HepG2 (cell line): ENCODE results near the gene RBM47. TPM values are rescaled to one million over a fixed set of nuclear protein-coding genes. Genes with fewer than 3 reads are reported as not detected.
A peak's percentile ranks its signal among the peaks of the same experiment; 100 is the strongest.

ENCODE experiments used
- ARNT ChIP-seq: fragments of 450-650 bp; IDR thresholded peaks from 2 replicates; pipeline ENCODE4 v1.6.1; 2017
- ATF1 ChIP-seq: IDR thresholded peaks from 2 replicates; pipeline ENCODE4 v1.6.1; 2016; ENCODE audit warnings: mild to moderate bottlenecking, control low read depth
- ATF6 ChIP-seq: sonication (generic); formaldehyde crosslinking; conservative IDR thresholded peaks from 2 replicates; pipeline ENCODE4 v1.4.0; 2020; ENCODE audit warnings: missing genetic modification reagents
- CREB3 ChIP-seq: sonication (generic); formaldehyde crosslinking; IDR thresholded peaks from 2 replicates; pipeline ENCODE4 v1.5.0; 2020; ENCODE audit warnings: missing genetic modification reagents
- DR1 ChIP-seq: sonication (generic); formaldehyde crosslinking; IDR thresholded peaks from 2 replicates; pipeline ENCODE4 v1.8.0; 2021; ENCODE audit warnings: mild to moderate bottlenecking, missing genetic modification reagents, inconsistent platforms
- GABPA ChIP-seq, 2 experiments: IDR thresholded peaks; 2 replicates each; pipeline ENCODE4 v1.6.1; 2011 to 2016; ENCODE audit warnings: low read depth in 2 of 2, low read length in 1 of 2, missing biosample characterization in 1 of 2, missing genetic modification characterization in 1 of 2
- GATAD1 ChIP-seq: IDR thresholded peaks from 2 replicates; pipeline ENCODE4 v1.6.1; 2016; ENCODE audit warnings: missing genetic modification reagents, missing compliant biosample characterization
- GTF3A ChIP-seq: sonication (generic); formaldehyde crosslinking; conservative IDR thresholded peaks from 2 replicates; pipeline ENCODE4 v1.4.0; 2020; ENCODE audit warnings: mild to moderate bottlenecking, missing genetic modification reagents
- HNF1B ChIP-seq: sonication (generic); formaldehyde crosslinking; IDR thresholded peaks from 2 replicates; pipeline ENCODE4 v1.5.1; 2020; ENCODE audit warnings: mild to moderate bottlenecking, moderate library complexity, missing genetic modification reagents
- NFKB2 ChIP-seq: sonication (generic); formaldehyde crosslinking; IDR thresholded peaks from 2 replicates; pipeline ENCODE4 v1.4.0; 2020; ENCODE audit warnings: missing genetic modification reagents, borderline replicate concordance
- NKX3-1 ChIP-seq: sonication (generic); formaldehyde crosslinking; IDR thresholded peaks from 2 replicates; pipeline ENCODE4 v1.5.0; 2020; ENCODE audit warnings: missing genetic modification reagents
- RNF219 ChIP-seq: sonication (generic); formaldehyde crosslinking; IDR thresholded peaks from 2 replicates; pipeline ENCODE4 v1.5.0; 2020; ENCODE audit warnings: mild to moderate bottlenecking, missing genetic modification reagents
- SSRP1 ChIP-seq: IDR thresholded peaks from 2 replicates; pipeline ENCODE4 v1.6.1; 2016; ENCODE audit warnings: control low read depth
- ZBTB1 ChIP-seq: sonication (generic); formaldehyde crosslinking; IDR thresholded peaks from 2 replicates; pipeline ENCODE4 v1.4.0; 2020; ENCODE audit warnings: missing genetic modification reagents, borderline replicate concordance
- ZFY ChIP-seq: sonication (generic); formaldehyde crosslinking; IDR thresholded peaks from 2 replicates; pipeline ENCODE4 v1.4.0; 2020; ENCODE audit warnings: missing genetic modification reagents
- ZMYM2 ChIP-seq: sonication (generic); formaldehyde crosslinking; IDR thresholded peaks from 2 replicates; pipeline ENCODE4 v1.8.0; 2022; ENCODE audit warnings: mild to moderate bottlenecking, missing genetic modification reagents
- ZNF136 ChIP-seq: sonication (generic); formaldehyde crosslinking; IDR thresholded peaks from 2 replicates; pipeline ENCODE4 v1.8.1; 2022; ENCODE audit warnings: low read depth, mild to moderate bottlenecking, moderate library complexity, missing genetic modification reagents
- ZNF33B ChIP-seq: sonication (generic); formaldehyde crosslinking; IDR thresholded peaks from 2 replicates; pipeline ENCODE4 v1.5.1; 2020; ENCODE audit warnings: mild to moderate bottlenecking, missing genetic modification reagents
- ZNF382 ChIP-seq: sonication (generic); formaldehyde crosslinking; IDR thresholded peaks from 2 replicates; pipeline ENCODE4 v1.5.0; 2020; ENCODE audit warnings: missing genetic modification reagents, mild to moderate bottlenecking, borderline replicate concordance
- ZNF446 ChIP-seq: sonication (generic); formaldehyde crosslinking; IDR thresholded peaks from 2 replicates; pipeline ENCODE4 v1.5.0; 2020; ENCODE audit warnings: mild to moderate bottlenecking, missing genetic modification reagents
- ZXDC ChIP-seq: sonication (generic); formaldehyde crosslinking; IDR thresholded peaks from 2 replicates; pipeline ENCODE4 v1.5.0; 2020; ENCODE audit warnings: mild to moderate bottlenecking, missing genetic modification reagents
- polyA plus RNA-seq, 8 experiments: library from polyadenylated mRNA; depleted of rRNA in 3 of 8; stranded (reverse) in 7 of 8; unstranded in 1 of 8; fragments of >200 nt; fragmentation: Illumina TruSeq in 4 of 8; extraction: Trizol in 4 of 8; gene quantifications; 2 replicates each; pipeline versions ENCODE4 v1.2.1 to v1.2.3, GENCODE V29; 2011 to 2016; ENCODE audit warnings: low read depth in 4 of 8, missing spikeins in 1 of 8, mixed read lengths in 1 of 8; ENCODE audit not compliant: insufficient read depth in 1 of 8
- total RNA-seq, 5 experiments: library from RNA; depleted of rRNA; stranded (reverse); fragments of >200 nt; fragmentation: Illumina TruSeq; extraction: Trizol; gene quantifications; 2 replicates each; pipeline ENCODE4 v1.2.3, GENCODE V29; 2016; ENCODE audit warnings: low read depth in 1 of 5

Gene RBM47
- total and polyA plus RNA-seq, 2 of the 13 experiments (the other 11 are each of a cell fraction or from before 2014, with no cell fraction given) = 1.2 to 2.5 TPM

GRCh38 chr4:40576651-40577480 is 52.8 kb downstream of the RBM47 start (continued):
- TF ChIP-seq SSRP1 (CRISPR knock-in tag) (no peak), NFKB2 (CRISPR knock-in tag) (no peak), ZFY (peak; percentile 51), ZNF136 (CRISPR knock-in tag) (no peak), DR1 (no peak), GTF3A (CRISPR knock-in tag) (no peak), ZBTB1 (CRISPR knock-in tag) (no peak), RNF219 (CRISPR knock-in tag) (no peak), ZXDC (CRISPR knock-in tag) (peak; percentile 64; the same call in 1 of the 2 replicates), ATF6 (CRISPR knock-in tag) (no peak), ZNF382 (CRISPR knock-in tag) (no peak), CREB3 (no peak), ATF1 (peak; percentile 45; the same call in 1 of the 2 replicates), ZNF33B (no peak), GATAD1 (peak; percentile 56; the same call in 1 of the 2 replicates), HNF1B (CRISPR knock-in tag) (peak; percentile 96), ZNF446 (CRISPR knock-in tag) (no peak), GABPA (IDR thresholded peaks at IDR 0.05; ENCODE audit: low read depth, low read length) (no peak), GABPA (CRISPR knock-in tag; IDR thresholded peaks at IDR 0.05; ENCODE audit: low read depth) (no peak), ZMYM2 (CRISPR knock-in tag) (peak; percentile 99), NKX3-1 (CRISPR knock-in tag) (no peak), ARNT (no peak)
